HG03139 (cell line): ENCODE measurements around the gene FBLL1.
"Not testable (repeated sequence)": the region's sequence is repeated elsewhere in the genome, so short reads cannot be mapped to it uniquely, and the experiment has no call there.

Experiments used
- ATAC-seq: cut with Tn5 transposase; IDR thresholded peaks from one replicate; pipeline ENCODE4 v1.9.1; 2021; ENCODE audit not compliant: unreplicated experiment

The FBLL1 gene

DNA sequence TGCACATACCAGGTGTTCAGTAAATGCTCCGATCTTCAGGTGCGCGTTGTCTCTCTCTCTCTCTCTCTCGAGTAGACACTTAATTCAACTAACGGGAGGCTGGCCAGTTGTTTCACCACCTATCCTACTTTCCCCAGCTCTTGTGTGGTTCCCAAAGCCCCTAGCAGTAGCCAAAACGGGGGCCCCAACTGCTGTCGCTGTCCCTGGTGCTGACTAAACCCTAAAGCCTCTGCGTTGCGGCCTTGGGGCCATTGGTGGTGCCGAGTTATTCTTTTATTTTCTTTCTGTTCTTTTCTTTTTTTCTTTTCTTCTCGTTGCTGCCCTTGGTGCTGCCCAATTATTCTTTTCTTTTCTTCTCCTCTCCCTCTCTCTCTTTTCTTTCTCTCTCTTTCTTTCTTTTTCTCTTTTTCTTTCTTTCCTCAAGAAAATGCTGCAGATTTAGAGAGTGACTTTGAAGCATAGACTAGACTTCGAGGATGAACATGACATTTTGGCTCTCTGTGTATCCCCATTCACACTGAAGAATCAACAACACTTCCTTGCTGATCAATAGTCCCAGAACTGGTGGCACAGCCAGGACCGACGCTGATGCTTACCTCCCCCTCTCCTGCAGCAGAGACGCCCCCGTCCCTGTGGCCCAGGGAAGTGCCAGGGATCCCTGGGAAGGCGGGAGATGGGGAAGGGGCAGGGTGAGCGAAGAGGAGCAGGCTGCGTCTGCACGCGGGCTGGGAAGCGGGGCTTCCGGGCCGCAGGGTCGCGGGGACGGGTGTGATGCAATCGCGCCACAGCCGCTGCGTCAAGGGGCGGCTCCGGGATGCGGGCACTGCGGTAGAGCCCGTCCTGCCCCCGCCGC, at the start of gene FBLL1:
TSS of gene FBLL1 (plus strand) at position 785 of the 853 bp plus-strand sequence. CDS start 200 bp downstream, outside the sequence.
- ATAC-seq: no peak

DNA sequence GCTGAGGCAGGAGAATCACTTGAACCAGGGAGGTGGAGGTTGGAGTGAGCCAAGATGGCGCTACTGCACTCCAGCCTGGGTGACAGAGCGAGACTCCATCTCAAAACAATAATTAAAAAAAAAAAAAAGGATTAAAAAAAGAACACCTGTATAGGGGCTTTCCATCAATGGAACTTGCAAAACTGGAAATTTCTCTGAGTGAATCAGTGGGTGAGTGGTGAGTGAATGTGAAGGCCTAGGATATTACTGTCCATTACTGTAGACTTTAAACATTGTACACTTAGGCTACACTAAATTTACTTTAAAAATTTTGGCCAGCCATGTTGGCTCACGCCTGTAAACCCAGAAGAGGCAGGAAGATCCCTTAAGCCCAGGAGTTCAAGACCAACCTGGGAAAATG, 48.5 kb upstream of the FBLL1 start:
- ATAC-seq: no peak

DNA sequence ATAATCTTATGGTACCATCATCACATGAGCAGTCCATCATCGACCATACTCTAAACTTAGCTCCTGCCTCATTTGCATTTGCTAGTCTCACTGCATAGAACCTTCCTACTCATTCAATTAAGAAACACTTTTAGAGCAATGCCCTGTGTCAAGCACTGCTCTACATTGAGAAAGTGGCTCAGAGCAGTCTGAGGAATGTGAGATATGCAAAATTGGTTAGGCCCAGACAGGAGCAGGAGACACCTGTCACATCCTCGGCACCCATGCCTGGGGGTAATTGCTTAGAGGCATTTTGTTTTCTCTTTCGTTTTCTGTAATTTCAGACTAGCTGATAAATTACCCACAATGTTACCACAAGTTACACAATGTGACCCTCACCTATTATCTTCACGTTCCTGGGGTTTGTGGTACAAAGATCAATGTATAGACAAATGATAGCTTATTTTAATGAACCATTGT, 47.7 kb upstream of the FBLL1 start:
- peak; percentile 86 for ATAC-seq

DNA sequence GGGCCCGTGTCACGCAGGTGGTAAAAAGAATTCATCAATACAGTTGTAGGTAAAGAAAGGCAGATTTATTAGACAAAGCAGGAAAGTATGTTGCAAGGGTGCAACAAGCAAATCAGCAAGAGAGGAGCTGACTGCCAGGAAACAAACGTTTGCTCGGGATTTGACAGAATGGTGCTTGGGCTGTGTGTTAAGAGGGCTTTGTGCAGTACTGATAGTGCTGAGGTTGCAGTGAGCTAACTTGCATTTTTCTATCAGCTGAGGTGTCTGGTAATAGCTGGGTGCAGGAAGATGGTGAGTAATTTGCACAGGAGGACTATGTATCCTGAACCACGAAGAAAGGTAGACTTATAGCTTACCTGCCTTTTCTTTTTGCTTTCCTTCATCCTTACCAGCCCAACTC, 46.7 kb upstream of the FBLL1 start:
- ATAC-seq: no peak

DNA sequence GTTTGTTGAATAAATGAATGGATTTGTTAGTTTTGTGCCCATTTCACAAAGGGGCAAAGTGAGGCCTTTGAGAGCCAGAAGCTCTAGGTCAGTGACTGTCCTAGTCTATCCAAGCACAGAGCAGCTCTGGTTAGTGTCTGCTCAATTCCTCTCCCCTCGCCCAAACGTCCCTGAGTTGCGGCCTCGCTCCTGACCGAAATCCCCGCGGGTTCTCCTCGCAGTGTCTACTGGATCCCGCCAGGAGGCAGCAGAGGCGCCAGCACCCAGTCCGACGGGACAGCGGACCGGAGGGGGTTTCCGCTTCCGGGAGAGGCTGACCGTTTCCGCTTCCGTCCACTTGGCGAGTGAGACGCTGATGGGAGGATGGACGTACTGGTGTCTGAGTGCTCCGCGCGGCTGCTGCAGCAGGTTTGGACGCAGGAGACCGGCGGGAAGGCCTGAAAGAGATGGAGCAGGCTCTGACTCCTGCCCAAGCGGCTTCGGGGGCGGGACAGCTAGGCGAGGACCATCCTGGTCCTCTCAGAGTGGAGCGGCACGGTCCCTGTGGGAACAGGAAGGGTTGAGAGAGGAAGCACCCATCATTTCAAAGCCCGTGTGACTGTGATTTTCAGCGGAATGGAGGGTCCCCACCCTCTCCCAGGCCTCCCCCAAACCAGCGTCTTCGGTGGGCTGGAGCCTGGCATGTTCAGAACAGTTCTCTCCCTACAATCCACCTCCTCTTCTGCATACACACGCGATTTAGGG, 42.8 kb upstream of the FBLL1 start, which contains the start of gene RARS1:
TSS of gene RARS1 (plus strand) at position 336 of the 744 bp plus-strand sequence. CDS start at position 364, 28 bp downstream.
- peak; percentile 83 for ATAC-seq

DNA sequence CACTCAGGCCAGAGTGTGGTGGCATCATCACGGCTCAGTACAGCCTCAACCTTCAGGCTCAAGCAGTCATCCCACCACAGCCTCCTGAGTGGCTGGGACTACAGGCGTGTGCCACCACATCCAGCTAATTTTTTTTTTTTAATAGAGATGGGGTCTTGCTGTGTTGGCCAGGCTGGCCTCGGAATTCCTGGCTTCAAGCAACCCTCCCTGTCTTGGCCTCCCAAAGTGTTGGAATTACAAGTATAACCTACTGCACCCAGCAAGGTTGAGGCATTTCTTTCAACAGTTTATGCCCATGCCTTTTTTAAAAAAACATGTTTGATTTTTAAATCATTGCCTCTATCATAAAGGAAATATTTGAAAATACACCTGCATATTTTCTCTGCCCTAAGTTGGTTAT, 40.0 kb upstream of the FBLL1 start:
- no peak for ATAC-seq

DNA sequence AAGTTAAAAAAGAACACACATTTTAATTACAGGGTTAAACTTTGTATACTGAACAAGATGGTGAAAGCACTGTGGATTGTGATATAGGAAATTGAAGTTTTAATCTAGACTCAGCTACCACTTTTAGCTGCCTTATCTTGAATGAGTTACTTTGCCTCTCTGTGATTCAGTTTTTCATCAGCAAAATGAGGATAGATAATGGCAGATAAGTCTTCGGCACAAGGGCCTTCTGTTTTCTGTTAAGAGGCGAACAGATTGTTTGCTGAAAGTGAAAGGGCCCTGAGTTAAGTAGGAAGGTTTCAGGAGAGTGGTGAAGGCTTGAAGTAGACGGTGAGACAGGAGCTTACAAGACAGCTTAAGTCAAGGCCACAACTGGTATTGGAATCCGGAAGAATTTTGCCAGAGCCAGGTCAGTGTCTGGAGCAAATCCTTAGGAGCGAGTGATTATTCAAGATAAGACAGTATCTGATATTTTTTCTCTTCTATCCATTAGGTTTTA, 35.0 kb upstream of the FBLL1 start:
- no peak for ATAC-seq

DNA sequence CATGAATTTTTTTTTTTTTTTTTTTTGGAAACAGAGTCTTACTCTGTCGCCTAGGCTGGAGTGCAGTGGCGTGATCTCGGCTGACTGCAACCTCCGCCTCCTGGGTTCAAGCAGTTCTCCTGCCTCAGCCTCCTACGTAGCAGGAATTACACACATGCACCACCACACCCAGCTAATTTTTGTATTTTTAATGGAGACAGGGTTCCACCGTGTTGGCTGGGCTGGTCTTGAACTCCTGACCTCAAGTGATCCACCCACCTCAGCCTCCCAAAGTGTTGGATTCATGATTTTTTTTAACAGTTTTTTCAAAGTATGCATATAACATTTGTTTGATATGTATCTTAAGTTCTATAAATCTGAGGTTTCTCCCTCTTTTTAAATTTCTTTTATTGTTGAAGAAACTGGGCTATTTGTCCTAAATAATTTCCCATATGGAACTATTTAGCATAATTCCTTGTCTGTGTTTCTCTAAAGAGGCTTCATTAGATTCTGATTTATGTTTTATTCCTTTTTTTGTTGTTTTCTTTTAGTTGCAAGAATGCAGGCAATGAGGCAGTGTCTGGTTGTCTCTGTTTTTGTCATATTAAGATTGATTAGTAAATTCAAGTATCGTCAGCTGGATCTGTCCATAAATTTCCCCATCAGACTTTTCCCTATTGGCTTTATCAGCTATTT, 26.4 kb upstream of the FBLL1 start:
- no peak for ATAC-seq

DNA sequence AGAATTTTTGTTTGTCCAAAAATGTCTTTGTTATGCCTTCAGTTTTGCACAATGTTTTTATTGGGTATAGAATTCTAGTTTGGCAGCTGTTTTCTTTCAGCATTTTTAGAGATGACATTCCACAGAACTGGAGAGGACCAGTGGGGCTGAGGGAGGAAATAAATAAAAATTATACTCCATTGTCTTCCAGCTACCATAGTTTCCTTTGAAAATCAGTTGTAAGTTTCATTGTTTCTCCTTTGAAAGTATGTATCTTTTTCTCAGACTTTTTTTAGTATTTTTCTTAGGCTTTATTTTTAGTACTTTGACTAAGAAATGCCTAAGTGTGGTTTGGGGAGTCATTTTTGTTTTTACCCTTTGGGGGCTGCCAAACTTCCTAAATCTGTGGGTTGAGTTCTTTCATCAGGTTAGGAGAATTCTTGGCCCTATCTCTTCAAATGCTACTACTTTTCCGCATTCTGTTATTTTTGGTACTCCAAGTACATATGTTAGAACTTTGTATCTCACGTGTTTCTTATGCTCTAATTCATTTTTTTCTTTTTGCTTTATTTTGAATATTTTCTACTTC, 15.2 kb upstream of the FBLL1 start:
- ATAC-seq: no peak

DNA sequence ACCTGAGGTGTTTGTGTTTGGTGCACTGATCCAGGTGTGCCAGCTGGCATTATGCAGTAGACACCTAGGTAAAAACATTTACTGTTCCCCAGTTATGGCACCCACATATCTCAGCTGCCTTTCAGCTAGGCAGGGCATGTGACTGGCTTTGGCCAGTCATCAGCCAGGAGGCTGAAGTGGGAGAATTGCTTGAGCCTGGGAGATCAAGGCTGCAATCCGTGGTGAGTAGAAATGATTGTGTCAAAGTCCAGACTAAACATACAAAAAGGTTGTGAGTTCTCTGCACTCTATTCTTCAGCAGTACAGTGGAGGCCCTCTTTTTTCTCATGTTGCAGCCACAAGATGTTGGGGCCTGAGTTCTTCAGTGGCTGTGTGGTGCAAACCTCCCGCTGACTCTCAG, 3.2 kb upstream of the FBLL1 start:
- ATAC-seq: no peak

DNA sequence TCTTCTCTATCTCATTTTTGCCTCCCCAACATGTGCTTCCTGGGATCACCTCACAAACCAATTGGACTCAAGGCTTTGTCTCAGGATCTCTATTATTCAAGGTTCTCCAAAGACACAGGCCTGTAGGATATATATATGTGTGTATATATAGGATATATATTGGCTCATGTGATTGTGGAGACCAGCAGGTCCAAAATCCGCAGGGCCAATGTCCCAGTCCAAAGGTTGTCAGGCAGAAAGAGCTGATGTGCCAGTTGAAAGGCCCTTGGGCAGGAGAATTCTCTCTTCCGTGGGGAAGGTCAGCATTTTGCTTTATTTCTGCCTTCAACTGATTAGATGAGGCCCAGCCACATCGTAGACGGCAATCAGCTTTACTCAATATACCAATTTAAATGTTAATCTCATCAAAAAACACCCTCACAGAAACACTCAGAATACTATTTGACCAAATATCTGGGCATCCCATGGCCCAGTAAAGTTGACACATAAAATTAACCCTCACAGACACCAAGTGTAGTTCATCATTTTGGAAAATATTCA, 1.3 kb upstream of the FBLL1 start:
- no peak for ATAC-seq

DNA sequence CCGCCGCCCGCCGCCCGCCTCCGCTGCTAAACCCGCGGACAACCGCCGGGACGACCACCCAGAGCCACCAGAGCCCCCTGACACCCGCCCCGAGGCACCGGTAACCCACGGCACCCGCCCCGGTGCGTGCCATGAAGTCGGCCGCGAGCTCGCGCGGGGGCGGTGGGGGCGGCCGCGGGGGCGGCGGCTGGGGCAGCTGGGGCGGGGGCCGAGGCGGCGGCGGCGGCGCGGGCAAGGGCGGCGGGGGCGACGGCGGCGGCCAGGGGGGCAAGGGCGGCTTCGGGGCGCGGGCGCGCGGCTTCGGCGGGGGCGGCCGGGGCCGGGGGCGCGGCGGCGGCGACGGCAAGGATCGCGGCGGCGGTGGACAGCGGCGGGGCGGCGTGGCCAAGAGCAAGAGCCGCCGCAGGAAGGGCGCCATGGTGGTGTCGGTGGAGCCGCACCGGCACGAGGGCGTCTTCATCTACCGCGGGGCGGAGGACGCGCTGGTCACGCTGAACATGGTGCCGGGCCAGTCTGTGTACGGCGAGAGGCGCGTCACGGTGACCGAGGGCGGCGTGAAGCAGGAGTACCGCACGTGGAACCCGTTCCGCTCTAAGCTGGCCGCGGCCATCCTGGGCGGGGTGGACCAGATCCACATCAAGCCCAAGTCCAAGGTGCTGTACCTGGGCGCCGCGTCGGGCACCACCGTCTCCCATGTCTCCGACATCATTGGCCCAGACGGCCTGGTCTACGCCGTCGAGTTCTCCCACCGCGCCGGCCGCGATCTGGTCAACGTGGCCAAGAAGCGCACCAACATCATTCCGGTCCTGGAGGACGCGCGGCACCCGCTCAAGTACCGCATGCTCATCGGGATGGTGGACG, 499 bp downstream of the FBLL1 start:
- no peak for ATAC-seq

DNA sequence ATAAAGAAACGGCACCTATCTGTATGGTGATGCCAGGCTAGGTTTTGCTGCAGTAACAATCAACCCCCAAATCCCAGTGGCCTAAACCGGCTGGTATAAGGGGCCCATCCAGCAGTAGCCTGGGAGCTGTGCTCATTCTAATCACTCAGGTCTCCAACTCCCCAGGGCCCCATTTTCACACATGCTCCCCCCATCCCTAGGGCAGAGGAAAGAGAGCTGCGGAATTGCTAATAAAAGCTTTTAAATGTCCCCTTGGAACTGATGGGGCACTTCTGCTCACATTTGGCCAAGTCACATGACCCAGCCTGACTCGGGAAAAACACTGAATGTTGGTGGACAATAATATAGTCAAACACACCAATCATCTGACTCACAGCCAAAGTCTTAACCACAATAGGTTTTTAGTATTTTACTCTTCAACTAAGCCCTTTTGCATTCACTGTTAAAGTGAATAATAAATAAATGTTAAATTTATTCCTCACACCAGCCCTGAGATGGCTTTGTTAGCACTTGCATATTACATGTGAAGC, 1.6 kb downstream of the FBLL1 start:
- no peak for ATAC-seq

DNA sequence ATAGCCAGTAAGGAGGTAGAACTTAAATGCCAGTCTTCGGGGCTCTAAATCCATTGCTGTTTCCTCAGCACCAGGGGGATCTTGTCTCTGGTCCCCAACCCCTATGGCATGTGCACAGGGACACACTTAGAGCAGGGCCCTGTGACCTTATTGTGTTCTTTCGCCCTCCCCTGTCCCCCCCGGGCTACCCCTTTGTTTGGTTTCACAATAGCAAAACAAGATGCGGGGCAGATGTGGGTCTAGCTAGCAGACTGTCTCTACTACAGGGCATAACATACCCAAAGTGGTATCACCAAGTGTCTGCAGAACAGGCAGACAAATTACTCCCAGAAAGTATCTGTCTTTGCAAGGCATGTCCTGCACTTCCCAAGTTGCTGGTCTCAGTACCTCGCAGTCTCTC, 2.1 kb downstream of the FBLL1 start:
- ATAC-seq: no peak

DNA sequence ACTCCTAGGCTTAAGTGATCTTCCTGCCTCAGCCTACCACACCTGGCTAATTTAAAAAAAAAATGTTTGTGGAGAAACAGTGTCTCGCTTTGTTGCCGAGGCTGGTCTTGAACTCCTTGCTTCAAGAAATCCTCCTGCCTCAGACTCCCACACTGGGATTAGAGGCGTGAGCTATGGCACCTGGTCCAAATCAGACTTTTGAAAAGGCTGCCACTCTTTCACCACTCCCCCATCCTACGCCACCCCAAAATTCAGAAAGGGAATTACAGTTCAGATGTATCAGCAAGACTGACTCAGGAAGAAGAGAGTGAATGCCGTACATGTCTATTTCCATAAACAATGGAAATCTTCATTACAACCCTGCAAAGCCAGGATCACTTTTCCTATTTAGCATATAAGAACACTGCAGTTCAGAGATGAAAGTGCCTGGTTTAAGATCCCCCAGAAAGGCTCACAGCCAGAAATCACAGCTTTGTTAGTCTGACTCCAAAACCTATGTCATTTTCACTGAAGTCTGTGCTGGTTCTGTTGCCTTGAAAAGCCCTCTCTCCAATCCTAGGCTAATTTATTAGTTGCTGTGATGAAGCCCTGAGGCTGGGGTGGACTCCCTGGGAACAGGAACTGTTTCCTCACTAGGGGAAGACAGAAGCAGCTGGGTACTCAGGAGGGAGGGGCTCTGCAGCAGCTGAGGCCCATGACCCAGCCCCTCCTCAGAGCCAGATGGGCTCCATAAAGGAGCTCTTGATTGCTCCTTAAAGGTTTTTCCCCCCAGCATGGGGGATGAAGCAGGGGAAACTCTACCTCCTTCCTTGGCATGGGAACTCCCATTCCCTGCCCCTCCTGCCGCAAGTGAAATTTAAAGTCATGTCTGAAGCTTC, 3.1 kb downstream of the FBLL1 start:
- ATAC-seq: no peak

DNA sequence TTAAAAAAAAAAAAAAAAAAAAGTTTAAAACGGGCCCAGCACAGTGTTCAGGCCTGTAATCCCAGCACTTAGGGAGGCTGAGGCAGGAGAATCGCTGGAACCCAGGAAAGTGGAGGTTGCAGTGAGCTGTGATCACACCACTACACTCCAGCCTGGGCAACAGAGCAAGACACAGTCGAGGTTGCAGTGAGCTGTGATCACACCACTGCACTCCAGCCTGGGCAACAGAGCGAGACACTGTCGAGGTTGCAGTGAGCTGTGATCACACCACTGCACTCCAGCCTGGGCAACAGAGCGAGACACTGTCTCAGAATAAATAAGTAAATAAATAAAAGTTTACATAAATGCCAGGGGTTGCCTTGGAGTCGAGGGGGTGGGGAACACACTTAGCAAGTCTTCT, 5.2 kb downstream of the FBLL1 start:
- not testable (repeated sequence) for ATAC-seq

DNA sequence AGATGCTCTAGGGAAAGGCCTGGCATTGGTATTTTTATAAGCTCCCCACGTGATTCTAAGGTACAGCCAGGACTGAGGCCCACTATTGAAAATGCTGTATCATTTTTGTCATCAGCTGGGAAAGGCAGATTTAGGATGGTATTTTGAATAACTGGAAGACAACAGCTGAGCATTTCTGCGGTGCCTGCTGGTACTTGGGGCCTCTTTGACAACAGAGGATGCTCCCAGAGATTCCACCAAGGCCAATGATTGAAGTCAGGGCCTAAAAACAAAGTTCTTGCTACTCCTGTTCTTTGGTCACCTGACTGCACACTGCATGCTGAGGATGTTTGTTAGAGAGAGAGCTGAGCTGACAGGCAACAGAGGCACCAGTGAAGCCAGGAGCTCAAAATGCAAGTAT, 8.1 kb downstream of the FBLL1 start:
- ATAC-seq: no peak

DNA sequence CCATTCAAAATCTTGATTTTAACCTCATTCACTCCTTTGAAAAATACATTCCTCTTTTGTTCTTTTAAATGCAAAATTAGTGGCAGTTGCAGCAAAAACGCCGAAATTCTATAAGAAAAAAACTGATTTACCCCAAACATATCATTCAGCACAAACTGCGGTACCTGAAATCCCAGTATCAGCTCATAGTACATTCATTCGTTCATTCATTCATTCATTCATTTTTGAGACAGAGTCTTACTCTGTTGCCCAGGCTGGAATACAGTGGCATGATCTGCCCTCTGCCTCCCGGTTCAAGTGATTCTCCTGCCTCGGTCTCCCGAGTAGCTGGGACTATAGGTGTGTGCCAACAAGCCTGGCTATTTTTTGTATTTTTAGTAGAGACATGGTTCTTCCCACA, 20.4 kb downstream of the FBLL1 start:
- no peak for ATAC-seq

DNA sequence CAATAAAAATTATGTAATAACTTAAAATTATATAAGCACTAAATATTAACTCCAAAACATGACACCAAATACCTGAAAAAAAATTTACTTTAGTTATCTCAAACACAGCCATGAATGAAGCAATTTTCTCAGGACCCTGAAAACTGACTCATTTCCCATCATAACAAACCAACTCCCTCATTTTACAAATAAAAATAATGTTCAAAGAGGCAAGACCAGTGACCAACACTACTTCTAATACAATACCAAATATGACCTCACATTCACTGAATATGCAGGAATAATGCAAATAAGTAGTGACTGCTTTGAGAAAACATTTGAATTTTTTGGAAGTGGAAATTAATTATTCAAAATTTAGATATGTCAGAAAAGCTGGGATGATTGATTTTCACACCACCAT, 21.6 kb downstream of the FBLL1 start:
- ATAC-seq: no peak
